CD8-positive, alpha-beta memory T cell (primary cell): ENCODE measurements around the gene RNASE11. TPM values are rescaled to one million over a fixed set of nuclear protein-coding genes. Genes with fewer than 3 reads are reported as not detected.

Source experiments
- CTCF ChIA-PET: fragments of 350-600 bp; sonication (Branson Sonifier 250); formaldehyde crosslinking; loops from one replicate; lab custom pipeline; 2021; ENCODE audit warnings: antibody characterized with exemption; lab: Charles Lee
- POLR2A ChIA-PET: fragments of 350-600 bp; sonication (Branson Sonifier 250); formaldehyde crosslinking; loops from one replicate; lab custom pipeline; 2021; ENCODE audit warnings: antibody characterized with exemption; lab: Charles Lee
- DNase-seq, 5 donors: peaks; one replicate each; pipeline versions ENCODE4 v3.0.0 to v3.0.0-alpha.2; 2020 to 2022; ENCODE audit warnings: mixed read lengths in 1 of 5
- H3K27ac ChIP-seq: one replicate; pipeline ENCODE4 v1.7.0; 2013; ENCODE audit warnings: low read depth, mild to moderate bottlenecking, low read length, moderate library complexity
- H3K27me3 ChIP-seq: 2 replicates; pipeline ENCODE4 v1.7.0; 2013; ENCODE audit warnings: low read length, mild to moderate bottlenecking; ENCODE audit not compliant: insufficient read depth, poor library complexity, severe bottlenecking
- H3K36me3 ChIP-seq: 2 replicates; pipeline ENCODE4 v1.7.0; 2013; ENCODE audit warnings: mild to moderate bottlenecking, low read length, moderate library complexity; ENCODE audit not compliant: insufficient read depth
- H3K4me1 ChIP-seq: 2 replicates; pipeline ENCODE4 v1.7.0; 2013; ENCODE audit warnings: mild to moderate bottlenecking, low read length, moderate library complexity; ENCODE audit not compliant: insufficient read depth
- H3K4me3 ChIP-seq: 2 replicates; pipeline ENCODE4 v1.7.0; 2013; ENCODE audit warnings: mild to moderate bottlenecking, low read length
- H3K9me3 ChIP-seq: 2 replicates; pipeline ENCODE4 v1.7.0; 2013; ENCODE audit warnings: mild to moderate bottlenecking, low read length
- H3K27ac Mint-ChIP-seq, 8 donors: one replicate each; pipeline ENCODE4 v1.8.0; 2020 to 2021; ENCODE audit warnings: mixed read lengths in 8 of 8, mild to moderate bottlenecking in 6 of 8, inconsistent platforms in 3 of 8, moderate library complexity in 3 of 8
- H3K27me3 Mint-ChIP-seq, 2 donors: one replicate each; pipeline ENCODE4 v1.8.0; 2020 to 2021; ENCODE audit warnings: mixed read lengths in 2 of 2, mild to moderate bottlenecking in 1 of 2, moderate library complexity in 1 of 2
- H3K36me3 Mint-ChIP-seq, 3 donors: one replicate each; pipeline ENCODE4 v1.8.0; 2020 to 2021; ENCODE audit warnings: mixed read lengths in 3 of 3, inconsistent platforms in 1 of 3, mild to moderate bottlenecking in 1 of 3
- H3K4me1 Mint-ChIP-seq, 3 donors: one replicate each; pipeline ENCODE4 v1.8.0; 2020 to 2021; ENCODE audit warnings: mixed read lengths in 3 of 3, inconsistent platforms in 1 of 3, mild to moderate bottlenecking in 1 of 3
- H3K4me3 Mint-ChIP-seq, 7 donors: one replicate each; pipeline ENCODE4 v1.8.0; 2020 to 2021; ENCODE audit warnings: mixed read lengths in 7 of 7, mild to moderate bottlenecking in 6 of 7, moderate library complexity in 4 of 7, inconsistent platforms in 2 of 7
- H3K9me3 Mint-ChIP-seq, 5 donors: one replicate each; pipeline ENCODE4 v1.8.0; 2020 to 2022; ENCODE audit warnings: mixed read lengths in 5 of 5, mild to moderate bottlenecking in 3 of 5, moderate library complexity in 2 of 5, inconsistent platforms in 1 of 5
- polyA plus RNA-seq: library from polyadenylated mRNA; unstranded; fragments of 300-500 nt; fragmentation: Illumina TruSeq; gene quantifications from one replicate; pipeline ENCODE4 v1.2.3, GENCODE V29; 2021
- total RNA-seq, 2 experiments: library from RNA; stranded (reverse); gene quantifications; one replicate each; pipeline ENCODE4 v1.2.3, GENCODE V29; 2021

The RNASE11 gene
- total and polyA plus RNA-seq, 3 experiments from 2014 or later = not detected

- Mint-ChIP-seq H3K4me3 (peak overlapping the region in 4 of 7 donors; percentile 4 to 35 (median 12)), H3K27me3 (peaks cover 22 to 32% of the 10 kb centered on the region in 2 donors), H3K27ac (peak overlapping the region in 6 of 8 donors; percentile 2 to 97 (median 13)), H3K36me3 (peaks cover 0 to 1% (median 0%) of the 10 kb centered on the region in 3 donors), H3K9me3 (peaks cover 0 to 7% (median 0%) of the 10 kb centered on the region in 5 donors), H3K4me1 (peaks cover 78 to 93% (median 91%) of the 10 kb centered on the region in 3 donors)
- CTCF ChIA-PET = interaction anchor here (0.8 to 1.1 kb wide), 2 partner anchors 14 to 301 kb away, joined by 3 read pairs; no protein-coding TSS in a partner anchor
- Histone ChIP-seq H3K4me1 (peaks cover 58% of the 10 kb centered on the region), H3K27me3 (no peaks in the 10 kb centered on the region), H3K27ac (no peak overlapping the region), H3K36me3 (no peaks in the 10 kb centered on the region), H3K9me3 (no peaks in the 10 kb centered on the region), H3K4me3 (no peak overlapping the region)
- POLR2A ChIA-PET = no interaction called here
- DNase-seq = no peak
These were observed 40.5 kb upstream of the RNASE11 start for GRCh38 chr14:20628063-20628854.

- POLR2A ChIA-PET = interaction anchor here (0.9 kb wide), 1 partner anchor 14 kb away, joined by 3 read pairs; no protein-coding TSS in a partner anchor
These were observed 39.7 kb upstream of the RNASE11 start for GRCh38 chr14:20627346-20628027.

GRCh38 chr14:20626274-20626673 lies 38.5 kb upstream of the RNASE11 start:
- Histone ChIP-seq H3K9me3 (no peaks in the 10 kb centered on the region), H3K36me3 (no peaks in the 10 kb centered on the region), H3K4me1 (peaks cover 52% of the 10 kb centered on the region), H3K4me3 (no peak overlapping the region), H3K27me3 (no peaks in the 10 kb centered on the region), H3K27ac (no peak overlapping the region)
- POLR2A ChIA-PET = interaction anchor here (0.9 kb wide), 1 partner anchor 13 kb away, joined by 3 read pairs; no protein-coding TSS in a partner anchor
- Mint-ChIP-seq H3K27ac (peak overlapping the region in 6 of 8 donors; percentile 24 to 97 (median 62)), H3K9me3 (peaks cover 0 to 2% (median 0%) of the 10 kb centered on the region in 5 donors), H3K4me3 (peak overlapping the region; percentile 82 to 93 (median 86)), H3K36me3 (peaks cover 0 to 1% (median 0%) of the 10 kb centered on the region in 3 donors), H3K27me3 (peaks cover 18 to 27% of the 10 kb centered on the region in 2 donors), H3K4me1 (peaks cover 70 to 84% (median 82%) of the 10 kb centered on the region in 3 donors)
- CTCF ChIA-PET = interaction anchor here (1.3 to 1.4 kb wide), 2 partner anchors 13 to 16 kb away, joined by 3 read pairs; no protein-coding TSS in a partner anchor
- DNase-seq = peak in 1 of 5 donors; percentile 23

More at GRCh38 chr14:20627346-20628027, 39.7 kb upstream of the RNASE11 start:
- H3K36me3 ChIP-seq = no peaks in the 10 kb centered on the region
- H3K4me3 ChIP-seq = no peak overlapping the region
- no peak overlapping the region for H3K27ac ChIP-seq
- Mint-ChIP-seq H3K27me3 (peaks cover 18 to 25% of the 10 kb centered on the region in 2 donors), H3K4me1 (peaks cover 78 to 93% (median 91%) of the 10 kb centered on the region in 3 donors), H3K27ac (peak overlapping the region in 4 of 8 donors; percentile 11 to 97 (median 34)), H3K9me3 (peaks cover 0 to 3% (median 0%) of the 10 kb centered on the region in 5 donors), H3K4me3 (peak overlapping the region in 5 of 7 donors; percentile 5 to 35 (median 22)), H3K36me3 (peaks cover 0 to 1% (median 0%) of the 10 kb centered on the region in 3 donors)
- H3K9me3 ChIP-seq = no peaks in the 10 kb centered on the region
- peaks cover 62% of the 10 kb centered on the region for H3K4me1 ChIP-seq
- CTCF ChIA-PET = interaction anchor here (0.8 kb wide), 1 partner anchor 14 kb away, joined by 3 read pairs; no protein-coding TSS in a partner anchor
- DNase-seq = no peak
- no peaks in the 10 kb centered on the region for H3K27me3 ChIP-seq

- H3K27me3 ChIP-seq = no peaks in the 10 kb centered on the region
- peaks cover 0 to 2% (median 0%) of the 10 kb centered on the region in 5 donors for H3K9me3 Mint-ChIP-seq
- no peaks in the 10 kb centered on the region for H3K9me3 ChIP-seq
- H3K36me3 ChIP-seq = no peaks in the 10 kb centered on the region
- H3K36me3 Mint-ChIP-seq = peaks cover 0 to 1% (median 0%) of the 10 kb centered on the region in 3 donors
- H3K27ac ChIP-seq = peak overlapping the region; percentile 17
- peaks cover 13 to 18% of the 10 kb centered on the region in 2 donors for H3K27me3 Mint-ChIP-seq
- H3K4me1 Mint-ChIP-seq = peaks cover 60 to 71% (median 67%) of the 10 kb centered on the region in 3 donors
- H3K4me3 Mint-ChIP-seq = peak overlapping the region; percentile 82 to 93 (median 86)
- peak overlapping the region in 7 of 8 donors; percentile 73 to 97 (median 84) for H3K27ac Mint-ChIP-seq
- CTCF ChIA-PET = no interaction called here
- H3K4me1 ChIP-seq = peaks cover 42% of the 10 kb centered on the region
- H3K4me3 ChIP-seq = peak overlapping the region; percentile 59
- peak in 4 of 5 donors; percentile 32 to 71 (median 44) for DNase-seq
- POLR2A ChIA-PET = no interaction called here
These were observed 36.8 kb upstream of the RNASE11 start for GRCh38 chr14:20624495-20625070.

- no peaks in the 10 kb centered on the region for H3K9me3 ChIP-seq
- Mint-ChIP-seq H3K27ac (peak overlapping the region in 2 of 8 donors; percentile 61 to 62), H3K36me3 (peaks cover 0 to 1% (median 0%) of the 10 kb centered on the region in 3 donors), H3K4me3 (peak overlapping the region; percentile 82 to 93 (median 86)), H3K9me3 (peaks cover 0 to 2% (median 0%) of the 10 kb centered on the region in 5 donors), H3K27me3 (peaks cover 13 to 22% of the 10 kb centered on the region in 2 donors), H3K4me1 (peaks cover 56 to 64% (median 62%) of the 10 kb centered on the region in 3 donors)
- H3K4me3 ChIP-seq = no peak overlapping the region
- peaks cover 42% of the 10 kb centered on the region for H3K4me1 ChIP-seq
- no peaks in the 10 kb centered on the region for H3K36me3 ChIP-seq
- CTCF ChIA-PET = interaction anchor here (3.5 kb wide), 1 partner anchor 11 kb away, joined by 18 read pairs; no protein-coding TSS in a partner anchor
- no peaks in the 10 kb centered on the region for H3K27me3 ChIP-seq
- no peak for DNase-seq
- POLR2A ChIA-PET = interaction anchor here (1.7 kb wide), 1 partner anchor 58 kb away, joined by 4 read pairs; no protein-coding TSS in a partner anchor
- no peak overlapping the region for H3K27ac ChIP-seq
These were observed 36.0 kb upstream of the RNASE11 start for GRCh38 chr14:20623798-20624197.

- H3K4me1 ChIP-seq = peaks cover 42% of the 10 kb centered on the region
- peaks cover 0 to 2% (median 0%) of the 10 kb centered on the region in 5 donors for H3K9me3 Mint-ChIP-seq
- H3K27ac Mint-ChIP-seq = no peak overlapping the region
- no peak overlapping the region for H3K4me3 ChIP-seq
- peaks cover 0 to 1% (median 0%) of the 10 kb centered on the region in 3 donors for H3K36me3 Mint-ChIP-seq
- no peaks in the 10 kb centered on the region for H3K9me3 ChIP-seq
- H3K36me3 ChIP-seq = no peaks in the 10 kb centered on the region
- H3K4me3 Mint-ChIP-seq = peak overlapping the region in 6 of 7 donors; percentile 44 to 80 (median 68)
- no peaks in the 10 kb centered on the region for H3K27me3 ChIP-seq
- no peak overlapping the region for H3K27ac ChIP-seq
- H3K4me1 Mint-ChIP-seq = peaks cover 52 to 58% (median 53%) of the 10 kb centered on the region in 3 donors
- no peak for DNase-seq
- ChIA-PET POLR2A (interaction anchor here (1.7 kb wide), 1 partner anchor 59 kb away, joined by 4 read pairs; no protein-coding TSS in a partner anchor), CTCF (interaction anchor here (1.0 to 3.5 kb wide), 3 partner anchors 10 to 13 kb away, joined by 4 to 18 read pairs (median 4); no protein-coding TSS in a partner anchor)
- peaks cover 13 to 20% of the 10 kb centered on the region in 2 donors for H3K27me3 Mint-ChIP-seq
These were observed 35.1 kb upstream of the RNASE11 start for GRCh38 chr14:20622816-20623291.
